ENCODE measurements around the gene LHFPL2.

Gene LHFPL2

DNA sequence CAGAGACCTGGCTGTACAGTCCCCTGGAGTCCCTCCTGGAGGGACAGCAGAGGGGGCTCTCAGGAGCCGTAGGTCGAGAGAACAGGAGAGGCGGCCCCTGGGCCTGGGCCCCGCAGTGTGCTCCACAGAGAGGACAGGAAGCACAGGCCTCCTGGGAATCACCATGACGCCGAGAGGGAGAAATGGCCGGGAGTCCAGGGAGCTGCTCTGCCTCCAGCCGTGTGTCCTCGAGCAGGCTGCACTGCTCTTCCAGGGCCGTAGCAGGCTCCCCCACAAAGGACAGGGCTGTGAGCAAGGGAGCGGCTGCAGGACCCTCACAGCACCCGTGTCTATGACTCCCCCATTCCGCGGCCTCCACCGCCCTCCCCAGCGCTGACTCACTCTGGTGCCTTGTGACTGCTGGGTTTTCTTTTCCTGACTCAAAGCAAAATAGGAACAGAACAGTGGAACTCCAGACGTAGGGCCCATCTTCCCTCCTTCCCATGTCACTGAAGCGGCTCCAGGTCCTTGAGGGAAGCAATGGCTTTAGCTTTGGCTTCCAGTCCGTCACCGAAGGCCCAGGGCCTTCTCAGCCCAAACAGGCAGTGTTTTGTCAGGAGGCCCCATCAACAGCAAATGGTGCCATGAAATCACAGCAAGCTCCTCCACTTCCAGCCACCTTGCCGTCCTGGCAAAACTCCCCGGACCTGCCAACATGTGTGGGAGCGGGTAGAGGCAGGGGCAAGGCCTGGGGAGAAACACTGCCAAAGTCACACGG, 114.2 kb downstream of the LHFPL2 start:
- FAIRE-seq (no peak), DNase-seq (ENCODE audit: insufficient read length, low spot score) (peak; percentile 58)
- peak; percentile 15; the same call in 1 of the 2 replicates for TF ChIP-seq POLR2A (IDR thresholded peaks at IDR 0.05; ENCODE audit: low read depth, low read length)

DNA sequence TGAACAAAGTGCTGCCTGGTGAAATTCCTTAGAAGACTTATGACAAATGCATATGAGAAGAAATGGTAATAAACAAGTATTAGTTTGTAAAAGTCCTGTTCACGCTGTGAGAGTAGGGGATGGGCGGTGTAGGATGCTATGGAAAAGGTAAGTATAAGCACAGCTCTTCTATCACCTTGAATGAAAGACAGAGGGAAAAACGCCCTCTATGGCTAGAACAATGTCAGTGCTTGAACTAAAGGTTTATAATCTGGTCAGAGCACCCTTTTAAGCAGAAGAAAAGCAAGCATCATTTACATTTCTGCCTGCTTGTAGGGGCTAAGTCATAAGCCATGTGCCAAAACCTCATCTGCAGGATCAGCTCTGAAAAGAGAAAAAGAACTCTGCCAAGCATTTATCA, 115.2 kb downstream of the LHFPL2 start:
- DNase-seq (ENCODE audit: insufficient read length, low spot score) = no peak
- no peak for FAIRE-seq
- TF ChIP-seq POLR2A (IDR thresholded peaks at IDR 0.05; ENCODE audit: low read depth, low read length) = no peak

DNA sequence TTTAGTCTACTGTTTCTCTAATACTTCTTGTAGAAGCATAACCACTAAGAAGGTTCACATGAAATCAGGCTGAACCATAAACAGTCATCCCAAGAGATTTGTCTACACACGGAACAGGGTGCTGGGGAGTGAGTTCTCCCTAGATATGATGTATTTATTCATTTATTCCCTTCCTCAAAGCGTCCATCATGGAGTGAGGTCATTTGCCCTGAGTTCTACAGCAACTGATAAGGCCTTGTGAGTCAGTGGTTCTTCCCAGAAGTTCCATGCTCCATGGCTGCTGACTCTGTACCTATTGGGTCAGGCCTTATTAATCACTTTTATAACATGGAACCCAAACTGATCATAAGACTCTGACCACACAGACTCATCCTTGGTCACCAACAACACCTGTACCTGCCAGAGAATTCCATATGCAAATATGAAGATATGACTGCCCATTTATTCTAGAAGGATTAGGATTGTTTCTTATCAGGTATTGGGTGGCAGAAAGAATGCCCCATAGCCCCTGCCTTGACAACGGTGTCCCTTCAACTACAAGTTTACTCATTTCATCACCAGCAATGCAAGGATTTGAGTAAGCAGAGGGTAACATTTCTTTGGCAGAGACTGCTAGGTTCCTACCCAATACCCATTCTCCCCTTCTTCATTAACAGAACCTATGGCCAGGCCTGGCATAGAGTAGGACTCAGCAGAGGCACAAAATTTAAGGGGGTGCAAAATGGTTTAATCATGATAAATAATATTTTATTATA, 118.1 kb downstream of the LHFPL2 start:
- no peak for TF ChIP-seq POLR2A (IDR thresholded peaks at IDR 0.05; ENCODE audit: low read depth, low read length)
- FAIRE-seq (no peak), DNase-seq (ENCODE audit: insufficient read length, low spot score) (peak; percentile 37)

DNA sequence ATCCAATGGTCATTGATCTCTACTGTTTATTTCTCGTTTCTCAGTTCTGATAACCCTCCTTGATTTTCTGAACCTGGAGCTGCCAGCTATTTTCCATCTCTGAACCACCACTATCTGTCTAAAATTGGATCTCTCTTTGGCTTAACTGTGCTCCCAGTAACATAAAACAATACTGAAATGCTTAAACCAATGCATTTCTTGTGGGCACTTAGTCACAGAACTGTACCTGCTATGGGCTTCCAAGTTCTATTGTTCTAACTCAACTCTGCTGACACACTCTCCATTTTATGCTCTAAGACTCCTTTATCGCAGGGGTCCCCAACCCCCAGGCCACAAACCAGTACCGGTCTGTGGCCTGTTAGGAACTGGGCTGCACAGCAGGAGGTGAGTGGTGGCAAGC, 120.6 kb downstream of the LHFPL2 start:
- TF ChIP-seq POLR2A (IDR thresholded peaks at IDR 0.05; ENCODE audit: low read depth, low read length) = no peak
- DNase-seq (ENCODE audit: insufficient read length, low spot score) (no peak), FAIRE-seq (no peak)

DNA sequence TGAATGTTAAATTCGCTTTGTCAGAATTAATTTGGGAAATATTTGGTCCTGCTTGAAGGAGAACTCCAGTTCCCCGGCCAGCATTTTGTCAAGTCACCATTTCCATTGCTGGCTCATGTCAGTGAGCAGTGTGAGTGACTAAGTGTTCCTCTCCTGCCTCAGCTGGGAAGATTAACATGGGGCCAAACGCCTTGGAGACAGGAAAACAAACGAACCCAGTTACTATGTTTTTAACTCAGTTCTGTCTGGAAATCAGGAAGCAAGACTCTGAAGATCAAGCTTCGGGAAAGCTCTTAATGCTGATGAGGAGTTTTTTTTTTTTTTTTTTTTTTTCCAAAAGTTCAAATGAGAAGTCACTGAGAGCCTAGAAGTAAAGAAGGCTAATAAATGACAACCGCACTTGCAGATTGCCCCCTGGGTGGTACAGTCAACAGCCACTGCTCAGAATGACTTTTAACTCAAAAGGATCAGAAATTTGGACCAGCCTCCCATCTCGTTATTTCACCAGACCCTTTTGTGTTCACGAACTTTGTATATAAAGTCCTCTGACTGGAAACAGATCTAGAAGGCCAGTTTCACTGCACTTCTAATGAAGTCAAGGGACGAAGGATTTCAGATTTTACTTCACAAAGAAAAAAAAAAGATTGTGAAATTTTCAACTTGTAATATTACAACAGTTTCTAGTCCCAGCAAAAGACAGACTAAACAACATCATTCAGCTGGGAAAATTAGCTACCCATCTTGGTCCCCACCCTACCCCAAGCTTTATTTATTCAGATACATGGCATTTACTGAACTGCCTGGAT, 121.3 kb downstream of the LHFPL2 start:
- DNase-seq (ENCODE audit: insufficient read length, low spot score) (peak; percentile 48), FAIRE-seq (no peak)
- TF ChIP-seq POLR2A (IDR thresholded peaks at IDR 0.05; ENCODE audit: low read depth, low read length) = no peak

DNA sequence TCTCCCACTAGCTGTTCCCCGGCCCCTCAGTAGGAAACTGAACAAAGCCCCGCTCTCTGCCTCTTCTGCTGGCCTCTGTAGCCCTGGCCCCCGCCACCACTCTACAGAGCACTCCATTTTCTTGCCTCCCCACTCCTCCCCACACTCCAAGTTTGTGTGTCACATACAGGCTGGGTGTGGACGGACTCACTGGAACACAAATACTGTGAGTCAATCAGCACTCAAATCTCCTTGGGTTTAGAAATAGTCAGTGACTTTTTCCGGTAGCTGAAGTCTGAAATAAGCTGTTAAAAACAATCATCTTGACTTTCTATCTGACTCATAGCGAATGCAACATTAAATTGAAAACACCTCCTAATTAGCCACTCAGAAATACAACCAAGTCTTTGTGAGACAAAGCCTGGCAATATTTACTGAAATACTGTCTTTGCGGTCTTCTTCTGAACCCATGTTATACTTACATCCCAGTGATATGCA, 122.5 kb downstream of the LHFPL2 start:
- FAIRE-seq = peak; percentile 58
- DNase-seq (ENCODE audit: insufficient read length, low spot score) = peak; percentile 53

DNA sequence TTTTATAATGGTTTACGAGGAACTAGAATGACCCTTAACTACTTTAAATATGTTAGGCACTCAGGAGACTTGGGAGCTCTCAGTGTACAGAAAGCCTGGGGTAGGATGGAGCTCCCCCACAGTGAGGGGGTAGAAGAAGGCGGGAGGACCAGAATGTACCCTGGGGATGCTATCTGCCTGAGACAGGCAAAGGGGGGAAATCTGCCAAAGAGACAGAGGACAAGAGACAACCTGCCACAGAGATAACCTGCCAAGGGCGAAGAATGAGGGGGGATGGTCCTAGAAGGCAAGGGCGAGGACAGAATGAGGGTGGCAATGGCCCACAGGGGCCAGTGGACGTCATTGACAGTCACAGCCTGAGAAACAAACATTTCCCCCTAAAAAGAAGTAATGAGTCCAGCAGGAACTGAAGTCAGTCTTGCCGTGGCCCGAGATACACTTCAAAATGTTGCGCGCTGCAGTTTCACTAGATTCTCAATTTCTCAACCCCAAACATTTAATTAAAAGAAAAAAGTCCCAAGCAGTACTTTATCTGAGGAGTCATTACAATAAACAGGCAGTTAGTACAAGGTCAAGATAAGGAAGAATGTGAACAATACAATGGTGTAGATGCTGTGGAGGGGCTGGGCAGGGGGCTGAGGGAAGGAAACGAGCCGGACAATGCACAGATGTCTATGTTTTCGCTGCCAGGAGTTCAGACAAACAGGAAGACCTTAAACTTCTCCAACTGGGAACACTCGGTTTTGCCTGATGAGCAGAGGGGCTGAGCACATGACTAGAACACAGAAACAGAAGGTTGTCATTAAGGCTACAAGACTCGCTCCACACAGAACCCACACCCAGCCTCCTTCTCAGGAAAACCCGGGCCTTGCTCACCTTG, 125.0 kb downstream of the LHFPL2 start:
- DNase-seq (ENCODE audit: insufficient read length, low spot score) (no peak), FAIRE-seq (no peak)
- TF ChIP-seq POLR2A (IDR thresholded peaks at IDR 0.05; ENCODE audit: low read depth, low read length) = no peak

More for the DNA sequence above, 122.5 kb downstream of the LHFPL2 start:
- TF ChIP-seq POLR2A (IDR thresholded peaks at IDR 0.05; ENCODE audit: low read depth, low read length) = no peak

DNA sequence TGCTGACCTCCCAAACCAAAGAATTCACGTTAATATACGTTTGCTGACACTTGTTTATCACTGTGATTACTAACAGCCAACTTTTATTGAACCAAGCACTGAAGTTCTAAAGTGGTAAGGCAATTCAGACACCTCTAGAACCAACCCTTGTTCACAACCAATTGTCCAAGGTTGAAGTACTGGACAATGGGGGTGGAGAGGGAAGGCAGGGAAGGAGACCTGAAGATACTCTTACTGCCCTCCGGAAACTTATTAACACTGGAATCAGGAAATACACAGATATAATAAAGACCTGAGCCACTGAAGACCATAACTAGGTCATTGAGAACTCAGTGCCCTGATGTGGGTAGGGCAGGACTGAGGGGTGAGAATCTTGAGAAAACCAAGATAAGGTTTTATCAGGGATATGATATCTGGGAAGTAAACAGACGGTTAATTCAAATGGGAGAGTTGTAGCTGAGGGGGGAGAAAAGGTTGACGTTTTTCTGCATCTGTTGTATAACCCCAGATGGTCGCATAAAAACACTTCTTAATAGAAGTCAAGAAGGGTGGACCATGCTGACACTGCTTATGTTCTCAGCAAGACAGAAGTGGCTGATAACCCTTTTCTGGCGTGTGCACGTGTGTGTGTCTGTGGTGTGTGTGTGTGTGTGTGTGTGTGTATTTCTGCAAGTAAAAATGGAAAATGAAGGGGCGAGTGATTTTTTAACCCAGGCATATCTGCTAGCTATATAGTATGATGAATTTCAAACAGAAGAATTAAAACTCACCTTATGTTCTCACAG, 125.9 kb downstream of the LHFPL2 start:
- FAIRE-seq (no peak), DNase-seq (ENCODE audit: insufficient read length, low spot score) (no peak)
- TF ChIP-seq POLR2A (IDR thresholded peaks at IDR 0.05; ENCODE audit: low read depth, low read length) = no peak

DNA sequence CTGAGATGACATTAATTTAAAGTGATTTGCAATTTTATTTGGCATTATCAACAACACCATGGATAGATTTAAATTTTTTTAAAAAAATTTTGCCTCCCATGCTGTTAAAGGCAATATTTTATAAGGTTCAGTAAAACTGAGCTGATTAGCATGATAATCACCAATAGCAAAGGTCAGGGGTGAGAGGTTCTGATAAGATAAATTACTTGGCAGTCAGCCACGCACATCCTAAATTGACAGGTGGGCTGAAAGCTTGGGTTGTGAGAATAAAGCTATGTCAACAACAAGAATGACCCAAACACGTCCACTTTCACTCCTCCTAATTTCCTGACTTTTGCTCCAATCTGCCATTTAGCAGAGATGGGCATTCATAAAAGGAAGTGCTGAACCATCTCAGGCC, 127.1 kb downstream of the LHFPL2 start:
- no peak for FAIRE-seq
- no peak for DNase-seq (ENCODE audit: insufficient read length, low spot score)
- no peak for TF ChIP-seq POLR2A (IDR thresholded peaks at IDR 0.05; ENCODE audit: low read depth, low read length)

DNA sequence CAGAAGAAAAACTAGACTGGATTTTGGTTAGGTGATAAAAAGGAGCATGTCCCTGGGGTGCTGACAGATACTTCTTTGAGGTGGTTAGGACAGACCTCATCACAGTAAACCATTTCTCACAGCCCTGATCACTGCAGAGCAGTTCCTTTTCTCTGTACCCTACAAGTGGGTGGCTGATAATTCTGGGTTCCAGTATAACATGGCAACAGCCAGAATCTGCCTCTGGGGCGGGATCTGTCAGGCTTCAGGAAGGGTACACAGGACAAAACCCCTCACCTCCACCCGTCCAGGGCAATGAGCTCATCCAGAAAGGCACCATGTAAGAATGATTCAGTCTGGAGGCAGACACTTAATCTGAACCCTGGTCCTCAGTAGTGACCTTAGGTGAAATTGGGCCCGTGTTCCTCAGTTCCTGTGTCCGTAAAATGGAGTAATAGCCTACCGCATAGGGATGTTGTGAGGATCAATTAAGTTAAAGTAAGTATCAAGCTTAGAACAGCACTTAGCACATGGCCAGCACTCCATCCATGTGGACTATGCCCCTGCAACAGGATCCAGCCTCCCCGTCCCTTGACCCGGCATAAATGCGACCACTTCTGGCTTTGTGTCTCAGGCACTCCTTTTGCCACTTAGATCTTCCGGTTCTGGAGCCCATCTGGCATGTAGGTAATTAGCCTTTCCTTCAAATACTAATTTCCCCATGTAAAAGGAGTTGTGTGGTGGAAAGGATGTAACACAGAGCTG, 129.2 kb downstream of the LHFPL2 start:
- no peak for DNase-seq (ENCODE audit: insufficient read length, low spot score)
- no peak for TF ChIP-seq POLR2A (IDR thresholded peaks at IDR 0.05; ENCODE audit: low read depth, low read length)
- FAIRE-seq = no peak

DNA sequence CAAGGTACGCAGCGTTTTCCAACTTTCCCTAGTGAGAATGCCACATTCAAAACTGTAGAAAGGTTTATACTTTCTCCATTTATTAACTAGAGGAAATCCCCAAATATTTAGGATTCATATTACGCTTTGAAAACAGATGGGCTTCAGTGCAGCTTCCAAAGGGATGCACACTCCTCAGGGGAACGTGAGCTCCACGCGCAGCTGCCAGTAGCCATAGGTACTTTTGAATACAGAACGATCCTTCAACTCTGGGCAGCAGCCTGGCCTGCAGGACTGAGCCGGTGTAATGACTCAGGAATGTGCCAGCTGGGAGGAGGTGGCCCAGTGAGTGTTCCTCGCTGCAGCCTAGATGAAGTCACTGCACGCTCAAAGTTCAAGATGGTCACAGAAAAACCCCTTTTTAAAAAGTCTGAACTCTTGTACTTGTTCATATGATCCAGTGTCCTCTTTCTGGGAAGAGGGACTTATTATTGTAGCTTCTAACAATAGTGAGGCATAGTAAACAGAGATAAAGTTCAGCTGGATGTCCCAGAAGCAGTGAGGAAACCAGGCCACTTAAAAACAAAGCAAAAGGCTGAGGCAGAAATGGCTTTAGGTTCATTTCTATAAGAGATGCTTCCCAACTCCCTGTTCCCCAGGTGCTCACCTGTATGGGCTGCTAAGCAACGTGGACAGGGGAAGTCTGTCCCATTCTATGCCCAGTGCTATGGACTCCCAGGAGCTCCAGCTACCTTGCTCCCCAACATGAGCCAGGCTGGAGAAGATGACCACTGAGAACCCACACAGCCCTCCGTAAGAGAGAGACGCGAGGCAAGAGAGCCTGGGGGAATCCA, 130.0 kb downstream of the LHFPL2 start:
- FAIRE-seq = peak; percentile 38
- TF ChIP-seq POLR2A (IDR thresholded peaks at IDR 0.05; ENCODE audit: low read depth, low read length) = no peak
- DNase-seq (ENCODE audit: insufficient read length, low spot score) = peak; percentile 92
